Epithelial cell of esophagus (primary cell): Measurements from ENCODE around the gene FGF18.

Experiments
- DNase-seq: peaks from one replicate; pipeline ENCODE4 v3.0.0; 2010; ENCODE audit warnings: low read depth
- H3K4me3 ChIP-seq: 2 replicates; pipeline ENCODE4 v1.5.1; 2011; ENCODE audit warnings: mild to moderate bottlenecking, low read length, control low read depth
- CTCF ChIP-seq: IDR thresholded peaks from 2 replicates; pipeline ENCODE4 v1.5.1; 2011; ENCODE audit warnings: low read depth, mild to moderate bottlenecking, low read length, control low read depth, inconsistent platforms; ENCODE audit not compliant: insufficient read depth; ENCODE audit errors: missing control alignments

The FGF18 gene

GRCh38 chr5:171432076-171432475 is 12.6 kb downstream of the FGF18 start:
- no peak for TF ChIP-seq CTCF
- DNase-seq: no peak
- no peak overlapping the region for H3K4me3 ChIP-seq

GRCh38 chr5:171432583-171433351 is 13.3 kb downstream of the FGF18 start:
- no peak for TF ChIP-seq CTCF
- no peak overlapping the region for H3K4me3 ChIP-seq
- DNase-seq: no peak

- TF ChIP-seq CTCF: no peak
- DNase-seq: no peak
- no peak overlapping the region for H3K4me3 ChIP-seq
These were observed 13.9 kb downstream of the FGF18 start for GRCh38 chr5:171433352-171433698.

GRCh38 chr5:171433982-171434676 is 14.7 kb downstream of the FGF18 start:
- DNase-seq: no peak
- peak; percentile 3 for TF ChIP-seq CTCF
- no peak overlapping the region for H3K4me3 ChIP-seq

GRCh38 chr5:171434874-171435273 is 15.4 kb downstream of the FGF18 start:
- H3K4me3 ChIP-seq: no peak overlapping the region
- no peak for DNase-seq
- no peak for TF ChIP-seq CTCF

GRCh38 chr5:171435908-171436307 is 16.5 kb downstream of the FGF18 start:
- no peak overlapping the region for H3K4me3 ChIP-seq
- DNase-seq: no peak
- no peak for TF ChIP-seq CTCF

- no peak for TF ChIP-seq CTCF
- no peak overlapping the region for H3K4me3 ChIP-seq
- no peak for DNase-seq
These were observed 17.4 kb downstream of the FGF18 start for GRCh38 chr5:171436804-171437285.
